Esophagus squamous epithelium (tissue), 5 donors: ENCODE results near the gene KLF6. TPM values are rescaled to one million over a fixed set of nuclear protein-coding genes. Genes with fewer than 3 reads are reported as not detected.
A peak's percentile ranks its signal among the peaks of the same experiment; 100 is the strongest.

ENCODE experiments used
- DNase-seq: peaks from one replicate; lab custom pipeline; 2025; lab: John Stamatoyannopoulos, UW
- H3K27ac ChIP-seq, 4 donors: fragments of 200-600 bp; sonication (generic); one replicate each; pipeline ENCODE4 v1.5.1; 2016 to 2019; ENCODE audit warnings: mild to moderate bottlenecking in 1 of 4
- H3K27me3 ChIP-seq, 4 donors: fragments of 200-600 bp; sonication (generic); 1 replicate in 3 of 4; 2 replicates in 1 of 4; pipeline versions ENCODE4 v1.5.1 to v1.6.0; 2017 to 2021; ENCODE audit warnings: antibody characterized with exemption in 1 of 4
- H3K36me3 ChIP-seq, 3 donors: fragments of 200-600 bp; sonication (generic); one replicate each; pipeline ENCODE4 v1.5.1; 2016 to 2019
- H3K4me1 ChIP-seq, 3 donors: fragments of 200-600 bp; sonication (generic); one replicate each; pipeline ENCODE4 v1.5.1; 2017 to 2019
- H3K4me3 ChIP-seq, 4 donors: fragments of 200-600 bp; sonication (generic); 1 replicate in 3 of 4; 2 replicates in 1 of 4; pipeline ENCODE4 v1.5.1; 2016 to 2019; ENCODE audit warnings: mild to moderate bottlenecking in 2 of 4, moderate library complexity in 1 of 4
- H3K9me3 ChIP-seq, 3 donors: fragments of 200-600 bp; sonication (generic); one replicate each; pipeline ENCODE4 v1.5.1; 2016 to 2019
- CTCF ChIP-seq, 6 experiments: fragments of 450-650 bp in 4 of 6; fragments of 200-600 bp in 2 of 6; sonication (generic) in 2 of 6; IDR thresholded peaks; one replicate each; pipeline ENCODE4 v1.5.1; 2016 to 2019; ENCODE audit warnings: antibody characterized with exemption in 6 of 6, mild to moderate bottlenecking in 4 of 6, moderate library complexity in 4 of 6
- POLR2A ChIP-seq, 4 donors: fragments of 450-650 bp; IDR thresholded peaks; one replicate each; pipeline ENCODE4 v1.6.1; 2017; ENCODE audit warnings: antibody characterized with exemption in 4 of 4, mild to moderate bottlenecking in 4 of 4, moderate library complexity in 3 of 4
- WGBS, 2 donors: methylation state at CpG; one replicate each; pipeline ENCODE4 v1.1.5; 2018; 5-methylcytosine and 5-hydroxymethylcytosine counted together
- intact Hi-C: fragments of 100-400 bp; cut with DNase I; formaldehyde crosslinking; loops from one replicate; pipeline ENCODE4 v1.15.0; 2022
- total RNA-seq, 4 donors: library from RNA; depleted of rRNA; stranded (reverse); fragments of >200 nt; gene quantifications; one replicate each; pipeline ENCODE4 v1.1.0, GENCODE V29; 2016
- donor health status: DM: yes; HTN: yes; CAD: no.

Gene KLF6
- total RNA-seq, 4 donors from 2014 or later, result 39.6 to 91.2 (median 74.2) TPM

GRCh38 chr10:3782146-3782450 is 2.9 kb downstream of the KLF6 start:
- 6 to 10% methylated on average over 8 of the region's 8 CpGs for WGBS, 2 donors
- peaks cover 36 to 63% (median 46%) of the 10 kb centered on the region in 3 donors for H3K4me1 ChIP-seq

GRCh38 chr10:3781468-3782145 is 3.4 kb downstream of the KLF6 start:
- H3K9me3 ChIP-seq, result no peaks in the 10 kb centered on the region
- peaks cover 15 to 51% (median 32%) of the 10 kb centered on the region in 3 donors for H3K36me3 ChIP-seq
- DNase-seq, result no peak
- TF ChIP-seq CTCF (IDR thresholded peaks at IDR 0.05) (peak; percentile 20 to 70 (median 42)), POLR2A (IDR thresholded peaks at IDR 0.05) (no peak)
- peak overlapping the region; percentile 99 to 100 (median 100) for H3K27ac ChIP-seq
- H3K4me3 ChIP-seq, result peak overlapping the region; percentile 70 to 99 (median 82)
- no peaks in the 10 kb centered on the region for H3K27me3 ChIP-seq
- intact Hi-C loops, result loop anchor here (5.0 to 10.0 kb wide), 2 partner anchors 317 to 986 kb away; no protein-coding TSS in a partner anchor
- peaks cover 37 to 65% (median 47%) of the 10 kb centered on the region in 3 donors for H3K4me1 ChIP-seq
- WGBS, 2 donors, result 18 to 40% methylated on average over 9 of the region's 31 CpGs

More at GRCh38 chr10:3782146-3782450, 2.9 kb downstream of the KLF6 start:
- Histone ChIP-seq H3K4me3 (peak overlapping the region; percentile 70 to 99 (median 82)), H3K27ac (peak overlapping the region; percentile 99 to 100 (median 100)), H3K36me3 (peaks cover 15 to 50% (median 32%) of the 10 kb centered on the region in 3 donors), H3K9me3 (no peaks in the 10 kb centered on the region), H3K27me3 (no peaks in the 10 kb centered on the region)
- no peak for DNase-seq
- TF ChIP-seq CTCF (IDR thresholded peaks at IDR 0.05) (no peak), POLR2A (IDR thresholded peaks at IDR 0.05) (no peak)
- intact Hi-C loops, result loop anchor here (5.0 to 10.0 kb wide), 2 partner anchors 317 to 985 kb away; no protein-coding TSS in a partner anchor

GRCh38 chr10:3780771-3781467 is 4.1 kb downstream of the KLF6 start:
- DNase-seq, result no peak
- Histone ChIP-seq H3K4me1 (peaks cover 44 to 65% (median 53%) of the 10 kb centered on the region in 3 donors), H3K4me3 (peak overlapping the region; percentile 70 to 99 (median 82)), H3K36me3 (peaks cover 18 to 56% (median 38%) of the 10 kb centered on the region in 3 donors), H3K9me3 (no peaks in the 10 kb centered on the region), H3K27ac (peak overlapping the region; percentile 99 to 100 (median 100)), H3K27me3 (no peaks in the 10 kb centered on the region)
- intact Hi-C loops, result loop anchor here (5.0 to 10.0 kb wide), 2 partner anchors 316 to 986 kb away; no protein-coding TSS in a partner anchor
- 18 to 41% methylated on average over 3 to 10 of the region's 16 CpGs for WGBS, 2 donors
- no peak for TF ChIP-seq POLR2A (IDR thresholded peaks at IDR 0.05)
- TF ChIP-seq CTCF (IDR thresholded peaks at IDR 0.05), result no peak

- intact Hi-C loops, result loop anchor here (5.0 to 10.0 kb wide), 2 partner anchors 315 to 987 kb away; no protein-coding TSS in a partner anchor
- H3K27me3 ChIP-seq, result no peaks in the 10 kb centered on the region
- no peaks in the 10 kb centered on the region for H3K9me3 ChIP-seq
- peaks cover 18 to 63% (median 42%) of the 10 kb centered on the region in 3 donors for H3K36me3 ChIP-seq
- DNase-seq, result no peak
- peak overlapping the region; percentile 99 to 100 (median 100) for H3K27ac ChIP-seq
- peaks cover 52 to 70% (median 60%) of the 10 kb centered on the region in 3 donors for H3K4me1 ChIP-seq
- peak overlapping the region; percentile 70 to 99 (median 82) for H3K4me3 ChIP-seq
- TF ChIP-seq POLR2A (IDR thresholded peaks at IDR 0.05) (no peak), CTCF (IDR thresholded peaks at IDR 0.05) (no peak)
- WGBS, 2 donors, result 18 to 35% methylated on average over 8 to 14 of the region's 17 CpGs
Observed at GRCh38 chr10:3780021-3780770, 4.8 kb downstream of the KLF6 start.
